AG08396 (cell line): ENCODE data around the gene PNKD.
A peak's percentile ranks its signal among the peaks of the same experiment; 100 is the strongest.

Experiments used
- DNase-seq: peaks from one replicate; pipeline ENCODE4 v3.0.0; 2012; ENCODE audit warnings: low spot score, mixed read lengths

The PNKD gene

DNA sequence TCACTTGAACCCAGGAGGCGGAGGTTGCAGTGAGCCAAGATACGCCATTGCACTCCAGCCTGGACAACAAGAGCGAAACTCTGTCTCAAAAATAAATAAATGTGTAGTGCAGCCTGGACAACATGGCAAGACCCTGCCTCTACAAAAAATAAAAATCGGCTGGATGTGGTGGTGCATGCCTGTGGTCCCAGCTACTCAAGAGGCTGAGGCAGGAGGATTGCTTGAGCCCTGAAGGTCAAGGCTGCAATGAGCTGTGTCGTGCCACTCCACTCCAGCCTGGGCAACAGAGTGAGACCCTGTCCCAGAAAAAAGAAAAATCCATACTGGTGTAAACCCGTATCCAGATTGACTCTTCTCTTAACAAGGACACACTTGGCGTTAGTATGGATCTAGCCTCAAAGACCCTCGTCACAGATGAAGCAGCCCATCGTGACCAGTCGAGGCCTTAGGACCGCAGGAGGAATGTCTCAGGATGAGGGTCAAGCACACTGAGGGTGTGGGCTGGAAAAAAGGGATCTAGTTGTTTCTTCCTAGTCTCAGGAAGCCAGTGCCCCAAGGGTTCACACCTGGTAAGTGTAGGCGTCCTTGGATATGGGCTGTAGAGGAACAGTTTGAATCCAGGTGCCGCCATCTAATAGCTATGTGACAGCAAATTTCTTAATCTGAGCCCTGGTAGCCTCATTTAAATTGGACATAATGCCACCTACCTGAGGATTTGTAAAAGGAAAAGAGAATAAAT is 13.5 kb upstream of the PNKD start:
- DNase-seq = no peak

DNA sequence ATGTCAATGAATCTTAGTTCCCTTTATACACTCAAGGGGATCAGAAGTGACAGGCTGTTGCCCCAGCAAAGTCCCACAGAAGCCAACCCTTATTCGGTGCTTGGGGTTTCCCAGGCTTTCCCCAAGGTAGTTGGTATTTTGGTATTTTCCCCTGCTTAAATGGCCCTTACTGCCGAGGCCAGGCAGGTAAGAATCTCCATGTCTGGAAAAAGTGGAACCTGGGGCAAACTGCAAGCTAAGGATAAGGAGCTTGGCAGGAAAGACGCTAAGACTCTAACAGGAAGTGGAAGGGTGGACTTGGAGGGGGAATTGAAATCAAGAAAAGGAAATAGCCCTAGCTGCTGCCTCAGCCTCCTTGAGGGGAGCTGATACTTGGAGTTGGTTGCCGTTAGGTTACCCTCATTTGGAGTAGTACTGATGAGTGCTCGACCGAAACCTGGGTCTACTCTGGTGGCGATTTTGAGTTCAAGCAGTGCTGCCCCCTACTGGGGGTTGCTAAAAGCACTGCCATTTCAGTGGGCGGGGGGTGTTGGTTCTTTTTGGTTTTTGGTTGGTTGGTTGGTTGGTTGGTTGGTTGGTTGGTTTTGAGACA is 12.8 kb upstream of the PNKD start:
- DNase-seq = no peak

DNA sequence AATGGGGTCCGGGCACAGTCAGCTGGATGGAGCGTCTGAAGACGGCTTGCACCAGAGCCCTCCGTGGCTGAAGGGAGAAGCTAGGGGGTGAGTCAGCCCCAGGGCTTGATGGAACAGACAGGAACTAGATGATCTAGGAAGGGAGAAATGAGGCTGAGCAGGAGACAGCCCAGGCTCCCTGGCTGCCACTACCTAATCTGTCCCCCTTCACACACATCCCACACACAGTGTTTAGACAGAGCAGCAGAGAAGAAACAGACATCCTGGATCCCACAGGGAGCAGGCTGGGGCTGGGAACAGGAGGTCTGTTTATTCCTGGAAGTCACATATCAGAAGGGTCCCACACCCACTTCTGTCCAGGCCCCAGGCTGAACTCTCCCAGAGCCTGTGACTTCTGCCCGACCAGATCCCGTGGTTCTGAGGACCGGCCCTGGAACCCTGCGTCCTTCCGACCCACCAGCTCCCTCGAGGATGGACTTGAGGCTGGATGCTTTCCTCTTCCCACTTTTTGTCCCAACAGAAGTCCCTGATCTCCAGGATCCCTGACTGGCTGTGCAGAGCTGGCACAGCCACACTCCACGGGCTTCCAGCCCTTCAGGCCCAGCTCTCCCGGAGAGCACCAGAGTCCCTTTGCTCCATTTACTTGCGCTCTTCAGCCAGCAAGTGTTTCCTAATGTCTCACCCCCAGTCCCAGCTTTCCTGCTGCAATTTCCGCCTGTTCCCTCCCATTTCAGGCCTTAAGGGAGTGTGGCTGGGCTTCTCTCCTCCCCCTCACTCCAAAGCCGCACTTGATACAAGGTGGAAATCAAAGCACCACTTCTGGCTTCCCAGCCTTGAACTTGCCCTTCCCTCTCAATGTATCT is 11.0 kb upstream of the PNKD start:
- DNase-seq = peak; percentile 79

DNA sequence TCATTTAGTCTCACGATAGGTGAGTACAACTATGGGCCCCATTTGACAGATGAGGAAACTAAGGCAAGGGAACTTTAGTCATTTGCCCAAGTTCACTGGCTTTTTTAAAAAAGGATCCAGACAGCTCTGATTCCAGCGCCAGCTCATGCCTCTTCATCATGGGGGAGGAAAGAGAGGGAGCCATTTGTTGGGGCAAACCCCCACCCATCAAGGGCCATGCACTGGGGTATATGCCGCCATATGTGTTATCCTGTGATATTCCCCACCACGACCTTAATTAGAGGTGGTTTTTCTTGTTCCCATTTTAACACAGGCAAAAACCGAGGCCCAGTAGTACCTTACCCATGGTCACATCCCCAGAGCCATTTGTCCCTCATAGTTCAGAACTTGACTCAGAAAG is 10.2 kb upstream of the PNKD start:
- no peak for DNase-seq

DNA sequence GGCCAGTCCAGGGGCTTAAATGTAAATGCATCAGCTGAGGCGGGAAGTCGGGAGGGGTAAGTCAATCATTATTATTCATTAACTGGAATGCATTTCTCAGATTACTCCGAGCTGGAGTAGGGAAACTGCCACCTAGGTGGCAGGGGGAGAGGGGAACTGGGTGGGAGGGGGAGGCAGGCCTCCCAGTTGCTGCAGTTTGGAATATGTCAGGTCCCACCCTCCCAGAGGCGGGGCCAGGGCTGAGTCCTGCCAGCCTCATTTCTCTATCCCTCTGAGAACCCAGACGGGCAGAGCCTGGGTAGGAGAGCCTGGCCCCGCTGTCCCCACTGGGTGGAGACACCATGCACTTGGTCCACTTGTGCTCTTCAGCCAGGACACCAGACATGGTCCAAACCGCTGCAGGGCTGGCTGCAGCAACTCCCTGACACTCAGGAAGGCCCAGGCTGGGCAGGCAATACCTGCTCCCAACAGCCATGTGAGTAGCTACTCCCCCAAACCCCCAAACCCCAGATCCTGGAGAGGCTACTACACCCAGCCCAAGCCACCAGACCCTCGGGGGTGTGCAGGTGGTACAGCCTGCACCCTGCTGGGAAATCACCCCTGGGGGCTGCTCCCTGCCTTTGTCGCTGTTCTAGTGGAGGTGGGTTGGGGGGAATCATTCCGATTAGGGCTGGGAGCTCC is 9.4 kb upstream of the PNKD start, which contains the start of gene GPBAR1:
TSS of gene GPBAR1 (plus strand) at position 274 of the 681 bp plus-strand sequence. CDS start 1,710 bp downstream, outside the sequence.
- DNase-seq = no peak

DNA sequence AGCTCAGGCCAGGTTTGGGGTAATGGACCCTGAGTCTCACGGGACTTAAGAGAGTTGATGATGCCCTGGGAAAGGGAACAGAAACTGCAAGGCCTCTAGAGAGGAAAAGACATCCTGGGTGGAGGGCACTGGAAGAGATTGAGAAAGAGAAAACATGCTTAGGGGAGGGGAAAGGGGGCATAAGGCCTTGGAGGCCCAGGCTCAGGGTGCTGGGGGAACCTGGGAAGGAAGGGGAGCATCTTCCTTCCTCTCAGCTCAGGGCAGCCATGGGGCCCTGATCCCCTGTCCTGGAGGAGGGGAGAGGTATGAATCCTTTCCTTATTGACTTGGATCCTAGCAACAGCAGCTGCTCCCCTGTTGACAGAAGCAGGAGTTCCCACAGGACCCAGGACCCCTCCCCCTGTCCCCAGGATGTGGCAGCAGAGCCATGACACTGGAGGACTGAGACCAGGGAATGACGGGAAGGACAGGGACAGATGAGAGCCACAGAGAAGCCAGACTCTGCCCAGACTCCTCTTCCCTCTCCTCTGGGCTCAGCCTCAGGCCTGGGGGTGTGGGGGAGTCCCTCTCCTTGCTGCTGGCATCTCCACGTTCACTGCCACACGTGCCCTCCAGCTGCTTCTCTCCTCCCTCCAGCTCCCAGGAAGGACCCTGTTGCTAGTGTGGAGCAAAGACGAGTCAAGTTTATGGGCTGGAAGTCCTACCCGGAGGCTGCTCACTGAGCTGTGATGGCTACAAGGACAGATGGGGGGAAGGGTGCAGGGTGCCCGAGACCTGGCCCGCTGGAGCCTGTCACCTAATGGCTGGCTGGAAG is 8.7 kb upstream of the PNKD start:
- DNase-seq = no peak

DNA sequence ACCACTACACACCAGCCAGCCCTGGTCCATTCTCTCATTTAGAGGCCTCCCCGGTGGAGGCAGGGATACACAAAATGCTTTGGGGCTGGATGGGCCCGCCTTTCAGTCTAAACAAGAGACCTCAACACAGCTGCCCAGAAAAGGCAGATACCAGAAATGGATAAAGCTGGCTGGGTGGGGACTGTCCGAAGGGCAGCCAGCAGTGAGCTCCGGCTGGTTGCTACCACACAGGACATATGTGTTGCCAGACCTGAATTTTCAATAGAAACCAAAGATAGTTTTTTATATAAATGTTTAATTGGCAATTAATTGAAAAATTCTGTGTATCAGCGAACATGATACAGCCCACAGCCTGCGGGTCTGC is 8.1 kb upstream of the PNKD start:
- DNase-seq = no peak

DNA sequence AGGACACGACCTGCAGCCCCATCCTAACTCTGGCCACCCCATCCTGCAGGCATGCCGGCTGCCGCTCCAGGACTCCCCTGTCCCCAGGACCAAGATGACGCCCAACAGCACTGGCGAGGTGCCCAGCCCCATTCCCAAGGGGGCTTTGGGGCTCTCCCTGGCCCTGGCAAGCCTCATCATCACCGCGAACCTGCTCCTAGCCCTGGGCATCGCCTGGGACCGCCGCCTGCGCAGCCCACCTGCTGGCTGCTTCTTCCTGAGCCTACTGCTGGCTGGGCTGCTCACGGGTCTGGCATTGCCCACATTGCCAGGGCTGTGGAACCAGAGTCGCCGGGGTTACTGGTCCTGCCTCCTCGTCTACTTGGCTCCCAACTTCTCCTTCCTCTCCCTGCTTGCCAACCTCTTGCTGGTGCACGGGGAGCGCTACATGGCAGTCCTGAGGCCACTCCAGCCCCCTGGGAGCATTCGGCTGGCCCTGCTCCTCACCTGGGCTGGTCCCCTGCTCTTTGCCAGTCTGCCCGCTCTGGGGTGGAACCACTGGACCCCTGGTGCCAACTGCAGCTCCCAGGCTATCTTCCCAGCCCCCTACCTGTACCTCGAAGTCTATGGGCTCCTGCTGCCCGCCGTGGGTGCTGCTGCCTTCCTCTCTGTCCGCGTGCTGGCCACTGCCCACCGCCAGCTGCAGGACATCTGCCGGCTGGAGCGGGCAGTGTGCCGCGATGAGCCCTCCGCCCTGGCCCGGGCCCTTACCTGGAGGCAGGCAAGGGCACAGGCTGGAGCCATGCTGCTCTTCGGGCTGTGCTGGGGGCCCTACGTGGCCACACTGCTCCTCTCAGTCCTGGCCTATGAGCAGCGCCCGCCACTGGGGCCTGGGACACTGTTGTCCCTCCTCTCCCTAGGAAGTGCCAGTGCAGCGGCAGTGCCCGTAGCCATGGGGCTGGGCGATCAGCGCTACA is 7.4 kb upstream of the PNKD start:
- DNase-seq = no peak

DNA sequence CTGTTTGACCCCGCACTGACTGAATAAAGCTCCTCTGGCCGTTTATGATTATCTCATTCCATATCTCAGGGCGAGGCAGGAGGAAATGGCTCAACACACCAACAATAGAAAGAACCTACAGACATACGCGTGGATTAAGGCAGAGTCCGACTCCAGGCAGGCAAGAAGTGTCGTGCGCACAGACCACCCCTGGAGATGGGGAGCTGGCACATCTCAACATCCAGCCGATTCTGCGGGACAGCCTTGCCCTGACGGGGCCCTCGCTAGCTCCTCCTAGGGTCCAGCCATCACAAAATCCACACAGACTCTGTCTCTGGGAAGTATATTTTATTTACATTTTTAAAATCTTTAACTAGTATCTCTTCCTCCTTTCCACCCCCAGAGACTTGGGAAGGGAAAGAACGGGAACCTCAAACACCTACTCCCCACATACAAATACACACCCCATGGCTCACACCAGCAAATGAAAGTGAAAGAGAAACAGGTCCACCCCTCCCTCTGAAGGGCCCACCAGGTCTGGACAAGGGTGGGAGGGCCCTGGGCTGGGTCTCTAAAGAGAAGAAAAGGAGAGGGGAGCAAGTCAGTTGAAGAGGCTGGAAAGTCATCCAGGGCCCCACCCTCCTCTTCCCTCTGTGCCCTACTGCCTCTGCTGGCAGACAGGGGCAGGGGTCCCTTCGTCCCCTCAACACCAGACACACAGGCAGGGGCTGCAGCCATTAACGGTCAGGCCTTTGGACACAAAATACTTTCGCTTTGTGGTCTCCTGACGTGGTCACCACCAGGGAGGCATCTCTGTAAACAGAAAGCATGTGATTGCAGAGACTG is 6.3 kb upstream of the PNKD start:
- DNase-seq = no peak

DNA sequence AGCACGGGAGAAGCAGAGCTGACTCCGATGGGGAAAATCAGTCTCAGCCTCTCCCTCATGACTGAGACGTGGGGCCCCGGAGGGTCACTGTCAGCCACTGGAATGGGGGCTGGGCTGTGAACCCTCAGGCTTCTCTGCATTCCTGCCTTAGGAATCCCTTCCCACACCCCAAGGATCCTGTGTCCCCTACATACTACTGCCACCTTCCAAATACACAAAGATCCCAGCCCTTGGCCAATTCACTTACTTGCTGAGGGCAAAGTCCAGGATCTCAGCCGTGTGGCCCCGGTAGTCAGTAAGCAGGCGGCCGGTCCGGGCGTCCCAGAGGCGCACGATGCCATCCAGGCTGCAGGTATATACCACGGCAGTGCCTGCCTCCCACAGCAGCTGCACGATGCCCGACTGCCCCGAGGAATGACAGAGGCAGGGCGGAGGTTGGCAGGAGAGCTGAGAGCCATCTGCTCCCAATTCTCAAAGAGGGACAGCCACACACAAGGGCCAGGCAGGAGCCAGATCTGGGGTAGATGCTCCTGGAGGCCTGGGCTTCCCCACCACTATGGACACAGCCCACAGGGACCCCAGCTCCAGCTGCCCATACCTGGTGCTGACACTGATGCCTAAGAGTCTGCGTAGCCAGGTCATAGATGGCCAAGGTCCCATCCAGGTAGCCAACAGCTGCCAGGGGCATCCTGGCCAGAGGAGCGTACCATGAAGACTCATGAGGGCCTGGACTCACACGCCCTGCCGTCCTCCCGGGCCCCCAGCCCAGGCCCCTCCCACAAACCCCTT is 5.4 kb upstream of the PNKD start:
- DNase-seq = no peak

DNA sequence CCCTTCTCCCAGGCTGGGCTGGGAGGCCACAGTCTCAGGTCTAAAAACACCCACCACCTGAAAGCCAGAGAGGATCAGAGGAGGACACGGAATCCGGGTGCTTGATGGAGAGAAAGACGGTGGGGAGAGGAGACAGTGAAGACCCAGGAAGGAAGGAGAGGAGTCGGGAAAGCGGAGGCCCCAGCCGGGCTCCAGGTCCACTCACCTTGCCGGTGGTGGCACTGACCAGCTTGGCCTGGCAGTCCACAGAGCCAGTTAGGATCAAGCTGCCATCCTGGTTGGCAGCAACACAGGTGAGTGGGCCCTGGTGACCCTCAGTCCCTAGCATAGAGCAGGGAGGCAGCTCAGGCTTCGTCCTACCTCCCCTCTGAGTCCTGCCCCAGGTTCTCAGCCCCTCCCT is 4.7 kb upstream of the PNKD start:
- no peak for DNase-seq

DNA sequence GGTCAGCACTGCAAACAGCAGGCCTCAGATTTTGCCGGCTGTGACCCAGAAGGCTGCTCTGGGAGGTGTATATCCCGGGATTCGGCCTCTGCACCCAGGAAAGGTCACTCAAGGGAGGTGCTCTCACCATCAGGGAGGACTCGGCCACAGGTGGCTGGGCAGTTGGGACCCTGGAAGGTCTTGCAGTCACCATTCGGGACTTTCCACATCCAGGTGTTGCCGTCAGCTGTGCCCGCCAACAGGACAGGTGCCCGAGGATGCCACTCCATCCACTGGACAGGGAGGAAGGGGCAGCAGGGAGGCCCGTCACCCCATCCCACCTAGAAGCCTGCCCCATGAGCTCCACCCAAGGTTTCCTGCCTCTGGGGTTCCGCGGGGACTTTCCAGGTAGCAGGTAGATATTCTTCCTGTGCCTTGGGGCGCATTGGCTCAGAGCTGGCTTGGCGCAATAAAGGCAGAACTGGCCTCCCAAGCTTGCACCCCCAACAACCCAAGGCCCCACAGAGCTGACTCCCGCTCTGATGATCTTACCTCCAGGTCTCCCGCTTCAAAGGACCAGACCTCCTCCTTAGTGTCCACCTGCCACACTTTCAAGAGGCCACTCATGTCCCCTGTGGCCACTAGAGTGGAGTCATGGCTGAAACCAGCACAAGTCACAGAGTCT is 3.9 kb upstream of the PNKD start:
- no peak for DNase-seq

DNA sequence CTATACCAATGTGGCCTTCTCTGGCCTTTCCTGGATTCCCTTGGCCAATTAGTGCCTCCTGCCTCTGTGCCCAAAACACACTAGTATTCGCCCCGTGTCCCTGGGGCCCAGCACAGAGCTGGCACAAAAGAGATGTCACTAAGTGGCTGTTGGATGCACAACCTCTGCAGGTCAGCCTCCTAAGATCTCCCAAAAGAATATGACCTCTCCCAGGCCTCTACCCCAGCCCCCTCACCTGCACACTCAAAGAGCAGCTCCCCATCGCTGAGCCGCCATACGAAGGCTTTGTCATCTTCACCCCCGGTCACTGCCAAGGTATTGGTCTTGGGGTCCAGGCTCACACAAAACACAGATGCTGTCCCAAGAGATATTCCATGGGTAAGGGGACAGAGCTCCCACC is 3.1 kb upstream of the PNKD start:
- no peak for DNase-seq

DNA sequence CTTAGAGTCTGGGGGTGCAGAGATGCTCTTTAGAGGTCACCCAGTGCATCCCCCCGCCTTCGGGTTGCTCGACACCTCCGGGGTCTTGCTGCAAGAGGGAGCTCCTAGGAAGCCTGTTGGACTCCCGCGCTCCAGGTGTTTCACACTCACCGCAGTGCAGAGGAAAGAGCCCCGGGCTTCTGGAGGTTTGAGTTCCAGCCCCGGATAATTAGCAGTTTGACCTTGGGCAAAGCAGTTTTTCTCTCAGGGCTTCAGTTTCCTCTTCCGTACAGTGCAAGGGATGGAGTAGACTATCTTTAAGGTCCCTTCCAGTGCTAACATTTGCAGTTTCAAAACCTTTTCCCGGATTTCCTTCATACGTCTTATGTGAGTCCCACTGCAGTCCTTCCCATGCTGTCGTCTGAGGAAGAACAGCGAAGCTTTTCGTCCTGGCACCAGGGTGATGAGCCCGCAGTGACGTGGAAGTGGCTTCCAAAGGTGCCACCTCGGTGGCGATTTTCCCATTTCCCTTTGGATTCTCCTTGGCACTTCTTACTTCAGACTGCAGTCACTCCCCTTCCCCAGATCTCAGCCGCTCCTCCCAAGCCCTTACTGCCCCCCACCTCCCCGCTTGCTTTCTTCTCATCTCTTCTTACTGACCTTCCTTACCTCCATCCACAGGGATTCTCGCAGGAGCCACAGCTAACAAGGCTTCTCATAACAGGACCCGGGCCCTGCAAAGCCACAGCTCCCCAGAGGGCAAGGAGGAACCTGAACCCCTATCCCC is 585 bp downstream of the PNKD start:
- DNase-seq = no peak

DNA sequence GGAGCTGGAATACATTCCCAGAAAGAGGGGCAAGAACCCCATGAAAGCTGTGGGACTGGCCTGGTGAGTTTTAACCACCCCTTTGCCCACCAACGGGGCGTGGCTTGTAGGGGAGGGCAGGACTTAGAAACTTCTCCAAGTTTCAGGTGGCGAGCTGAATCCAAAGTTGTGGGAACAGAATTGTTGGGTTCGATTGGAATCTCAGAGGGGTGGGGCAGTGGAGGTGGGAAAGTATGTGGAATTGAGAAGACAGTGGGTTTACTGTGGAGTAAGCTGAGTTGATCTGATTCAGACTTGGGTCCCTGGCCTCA is 1.1 kb downstream of the PNKD start:
- DNase-seq = no peak

DNA sequence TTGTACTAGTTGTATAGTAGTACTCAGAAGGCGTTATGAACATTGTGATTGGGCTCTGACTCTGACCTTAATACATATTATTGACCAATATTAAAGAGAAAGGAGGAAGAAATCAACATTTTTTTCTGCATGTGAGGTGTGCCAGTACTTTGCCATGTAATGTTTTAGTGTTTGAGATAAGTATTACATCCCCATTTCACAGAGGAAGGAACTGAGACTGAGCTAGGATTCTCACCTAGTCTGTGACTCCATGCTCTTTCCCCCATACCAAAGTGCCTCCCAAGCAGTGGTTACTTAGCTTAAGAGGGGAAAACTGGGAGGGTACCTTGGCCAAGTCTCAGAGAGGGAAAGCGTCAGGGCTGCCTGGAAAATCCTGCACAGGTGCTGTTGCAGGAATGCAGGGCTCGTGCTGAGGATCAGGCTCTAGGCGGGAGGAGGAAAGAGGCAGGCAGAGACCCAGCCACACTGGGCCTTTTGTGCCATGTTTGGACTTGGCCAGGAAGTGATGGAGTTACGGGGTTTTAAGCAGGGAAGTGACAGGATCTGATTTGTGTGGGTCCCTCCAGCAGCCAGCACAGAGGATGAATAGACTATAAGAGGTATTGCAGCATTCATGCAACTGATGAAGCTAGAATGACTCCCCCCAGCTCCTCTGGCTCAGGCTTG is 1.7 kb downstream of the PNKD start:
- DNase-seq = no peak
